Measurements from ENCODE around the gene MICALL2.

MICALL2 gene

DNA sequence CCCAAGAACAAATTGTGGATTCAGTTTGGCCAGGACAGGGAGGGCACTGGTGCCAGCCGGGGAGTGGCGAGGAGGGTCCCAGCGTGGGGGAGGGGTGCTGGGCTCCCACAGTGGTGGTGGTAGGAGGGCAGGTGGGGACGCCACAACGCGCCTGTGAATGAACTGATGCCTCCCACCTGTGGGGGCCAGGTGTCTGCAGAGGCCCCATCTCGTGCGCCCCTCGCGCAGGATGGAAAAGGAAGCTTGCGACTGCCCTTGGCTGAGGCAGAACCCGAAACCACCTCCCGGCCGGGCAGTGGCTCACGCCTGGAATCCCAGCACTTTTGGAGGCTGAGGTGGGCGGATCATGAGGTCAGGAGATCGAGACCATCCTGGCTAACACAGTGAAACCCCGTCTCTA is 72.0 kb downstream of the MICALL2 start:
- TF ChIP-seq, protein P1, sequence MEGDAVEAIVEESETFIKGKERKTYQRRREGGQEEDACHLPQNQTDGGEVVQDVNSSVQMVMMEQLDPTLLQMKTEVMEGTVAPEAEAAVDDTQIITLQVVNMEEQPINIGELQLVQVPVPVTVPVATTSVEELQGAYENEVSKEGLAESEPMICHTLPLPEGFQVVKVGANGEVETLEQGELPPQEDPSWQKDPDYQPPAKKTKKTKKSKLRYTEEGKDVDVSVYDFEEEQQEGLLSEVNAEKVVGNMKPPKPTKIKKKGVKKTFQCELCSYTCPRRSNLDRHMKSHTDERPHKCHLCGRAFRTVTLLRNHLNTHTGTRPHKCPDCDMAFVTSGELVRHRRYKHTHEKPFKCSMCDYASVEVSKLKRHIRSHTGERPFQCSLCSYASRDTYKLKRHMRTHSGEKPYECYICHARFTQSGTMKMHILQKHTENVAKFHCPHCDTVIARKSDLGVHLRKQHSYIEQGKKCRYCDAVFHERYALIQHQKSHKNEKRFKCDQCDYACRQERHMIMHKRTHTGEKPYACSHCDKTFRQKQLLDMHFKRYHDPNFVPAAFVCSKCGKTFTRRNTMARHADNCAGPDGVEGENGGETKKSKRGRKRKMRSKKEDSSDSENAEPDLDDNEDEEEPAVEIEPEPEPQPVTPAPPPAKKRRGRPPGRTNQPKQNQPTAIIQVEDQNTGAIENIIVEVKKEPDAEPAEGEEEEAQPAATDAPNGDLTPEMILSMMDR (conservative IDR thresholded peaks at IDR 0.05): no peak
- no peak for TF ChIP-seq ZFX (IDR thresholded peaks at IDR 0.05)
- H3K27ac ChIP-seq: no peak overlapping the region

DNA sequence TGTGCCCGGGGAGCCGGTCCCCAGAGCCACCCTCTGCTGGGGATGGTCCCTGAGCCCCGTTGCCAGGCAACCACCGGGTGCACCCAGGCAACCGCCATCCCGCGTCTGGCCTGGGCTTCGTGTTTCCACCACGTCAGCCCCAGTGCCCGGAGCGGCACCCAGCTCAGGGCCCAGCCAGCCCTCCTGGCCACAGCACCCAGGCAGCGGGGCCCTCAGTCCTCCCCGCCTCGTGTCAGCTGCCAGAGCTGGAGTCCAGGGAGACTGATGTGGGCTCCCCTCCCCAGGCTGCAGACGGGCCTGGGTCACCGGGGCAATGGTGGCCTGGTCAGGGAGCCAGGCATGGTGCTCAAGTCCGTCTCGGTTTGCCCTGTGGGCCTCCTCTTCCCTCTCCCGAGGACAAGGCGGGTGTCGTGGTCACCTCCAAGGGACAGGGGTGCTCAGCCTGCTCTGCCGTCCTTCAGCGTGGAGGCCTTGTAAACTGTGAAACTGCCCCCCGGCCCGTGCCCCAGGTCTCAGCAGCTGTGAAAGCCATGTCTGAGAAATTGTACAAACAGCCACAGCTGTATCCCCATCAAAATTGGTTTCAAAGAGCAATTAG is 72.5 kb downstream of the MICALL2 start:
- H3K27ac ChIP-seq: no peak overlapping the region
- no peak for TF ChIP-seq ZFX (IDR thresholded peaks at IDR 0.05)
- TF ChIP-seq, protein P1 (conservative IDR thresholded peaks at IDR 0.05): no peak

DNA sequence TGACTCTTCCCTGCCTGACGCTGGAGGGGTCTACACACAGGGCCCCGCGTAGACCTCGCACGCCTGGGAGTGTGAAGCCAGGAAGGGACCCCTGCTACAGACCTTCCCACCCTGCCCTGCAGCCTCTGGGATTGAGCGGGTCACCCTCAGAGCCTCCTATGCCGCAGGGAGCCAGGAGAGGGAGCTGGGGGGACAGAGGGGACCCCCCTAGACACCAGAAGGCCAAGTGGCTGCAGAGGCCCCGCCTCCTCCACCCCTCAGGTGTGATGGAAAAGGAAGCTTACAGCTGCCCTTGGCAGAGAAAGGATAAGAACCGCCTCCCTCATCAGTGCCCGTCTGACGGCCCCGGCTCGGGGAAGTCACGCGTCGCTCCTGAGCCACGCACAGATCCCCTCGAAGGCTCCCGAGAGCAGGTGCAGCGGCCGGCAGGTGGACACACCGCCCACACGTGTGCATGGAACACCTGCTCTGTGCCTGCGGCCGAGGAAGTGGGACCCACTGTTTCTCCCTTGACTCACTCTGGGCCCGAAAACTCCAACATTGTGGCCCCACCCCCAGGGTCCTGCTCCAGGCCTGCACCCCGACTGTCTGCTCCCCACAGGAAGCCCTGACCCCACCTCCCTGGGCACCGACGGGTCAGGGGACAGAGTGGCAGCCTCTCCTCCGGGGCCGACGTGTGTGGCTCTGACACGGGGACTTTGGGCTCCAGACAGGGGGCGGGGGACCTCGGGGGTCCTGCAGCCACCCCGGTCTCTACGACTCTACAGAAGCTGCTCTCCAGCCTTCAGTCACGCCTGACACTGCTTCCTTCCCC is 73.3 kb downstream of the MICALL2 start:
- TF ChIP-seq, protein P1 (conservative IDR thresholded peaks at IDR 0.05): no peak
- no peak for TF ChIP-seq ZFX (IDR thresholded peaks at IDR 0.05)
- no peak overlapping the region for H3K27ac ChIP-seq

DNA sequence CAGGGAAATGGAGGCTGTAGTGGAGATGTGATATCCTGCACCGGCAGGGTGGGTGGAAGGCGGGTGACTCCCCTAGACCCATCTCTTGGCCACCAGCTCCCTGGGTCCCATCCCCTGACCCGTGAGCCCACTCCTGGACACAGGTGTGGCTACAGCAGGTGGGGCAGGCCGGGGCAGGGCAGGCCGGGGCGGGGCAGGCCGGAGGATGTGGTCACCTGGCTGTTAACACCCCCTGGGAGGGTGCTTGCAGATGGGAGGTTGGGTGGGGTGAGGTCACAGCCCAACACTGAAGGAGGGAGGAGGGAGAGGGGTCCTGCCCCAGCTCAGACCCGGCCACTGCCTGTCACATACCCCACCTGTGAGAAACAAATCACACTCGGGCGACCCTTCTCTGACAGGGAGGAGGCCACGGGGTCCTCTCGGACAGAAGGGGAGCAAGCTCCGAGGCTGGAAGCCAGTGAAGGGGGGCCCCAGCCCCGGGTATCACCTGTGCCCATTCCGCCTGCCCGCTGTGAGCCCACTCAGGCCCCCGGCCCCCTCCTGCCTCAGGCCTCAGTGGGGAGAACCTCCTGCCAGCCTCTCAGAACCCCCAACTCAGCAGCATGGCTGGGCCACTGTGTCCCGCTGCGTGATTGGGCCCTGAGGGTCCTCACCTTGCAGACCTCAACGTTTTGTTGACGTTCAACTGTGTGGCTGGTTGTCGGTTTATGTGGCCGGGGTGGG is 74.0 kb downstream of the MICALL2 start:
- no peak overlapping the region for H3K27ac ChIP-seq
- TF ChIP-seq, protein P1 (conservative IDR thresholded peaks at IDR 0.05): no peak
- no peak for TF ChIP-seq ZFX (IDR thresholded peaks at IDR 0.05)

Measured in C4-2B (cell line).